HCT116 (cell line): ENCODE measurements around the gene PAOX.

ENCODE experiments used
- ZNF274 ChIP-seq: fragments of 200-500 bp; sonication (Bioruptor generic); IDR thresholded peaks from 2 replicates; pipeline ENCODE4 v1.6.1; 2014; ENCODE audit warnings: mild to moderate bottlenecking, low read depth, low read length, inconsistent platforms
- TF ChIP-seq, protein P1 (sequence below), 3 experiments: fragments of 200-600 bp in 1 of 3; sonication (generic) in 1 of 3; IDR thresholded peaks in 2 of 3; conservative IDR thresholded peaks in 1 of 3; 2 replicates each; pipeline ENCODE4 v1.5.1; 2012 to 2017; ENCODE audit warnings: low read depth in 2 of 3, low read length in 2 of 3, antibody characterized with exemption in 1 of 3, borderline replicate concordance in 1 of 3, control low read depth in 1 of 3, mild to moderate bottlenecking in 1 of 3, mixed read lengths in 1 of 3, mixed run types in 1 of 3, moderate library complexity in 1 of 3; ENCODE audit not compliant: insufficient read depth in 1 of 3
- TF ChIP-seq, protein P2 (sequence below): IDR thresholded peaks from 2 replicates; pipeline ENCODE4 v1.6.1; 2012; ENCODE audit warnings: low read depth

DNA sequence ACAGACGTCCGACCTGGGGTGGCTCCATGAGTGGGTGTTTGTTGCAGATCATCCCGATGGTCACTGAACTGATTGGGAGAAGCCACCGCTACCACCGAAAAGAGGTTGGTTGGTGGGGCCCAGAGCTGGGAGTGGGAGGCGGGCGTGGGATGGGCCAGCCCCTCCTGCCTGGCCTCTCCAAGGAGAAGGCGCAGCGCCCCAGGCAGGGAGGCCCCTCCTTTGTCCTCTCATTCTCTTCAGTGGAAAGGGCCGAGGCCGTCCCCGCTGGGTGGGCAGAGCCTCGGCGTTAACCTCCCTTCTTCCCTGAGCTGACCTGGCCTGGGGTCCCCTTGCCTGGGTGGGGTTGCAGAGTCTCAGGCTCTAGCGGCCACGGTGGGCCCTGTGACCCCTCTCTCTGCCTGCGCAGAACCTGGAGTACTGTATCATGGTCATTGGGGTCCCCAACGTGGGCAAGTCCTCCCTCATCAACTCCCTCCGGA is 20.1 kb downstream of the PAOX start:
- TF ChIP-seq, protein P1, sequence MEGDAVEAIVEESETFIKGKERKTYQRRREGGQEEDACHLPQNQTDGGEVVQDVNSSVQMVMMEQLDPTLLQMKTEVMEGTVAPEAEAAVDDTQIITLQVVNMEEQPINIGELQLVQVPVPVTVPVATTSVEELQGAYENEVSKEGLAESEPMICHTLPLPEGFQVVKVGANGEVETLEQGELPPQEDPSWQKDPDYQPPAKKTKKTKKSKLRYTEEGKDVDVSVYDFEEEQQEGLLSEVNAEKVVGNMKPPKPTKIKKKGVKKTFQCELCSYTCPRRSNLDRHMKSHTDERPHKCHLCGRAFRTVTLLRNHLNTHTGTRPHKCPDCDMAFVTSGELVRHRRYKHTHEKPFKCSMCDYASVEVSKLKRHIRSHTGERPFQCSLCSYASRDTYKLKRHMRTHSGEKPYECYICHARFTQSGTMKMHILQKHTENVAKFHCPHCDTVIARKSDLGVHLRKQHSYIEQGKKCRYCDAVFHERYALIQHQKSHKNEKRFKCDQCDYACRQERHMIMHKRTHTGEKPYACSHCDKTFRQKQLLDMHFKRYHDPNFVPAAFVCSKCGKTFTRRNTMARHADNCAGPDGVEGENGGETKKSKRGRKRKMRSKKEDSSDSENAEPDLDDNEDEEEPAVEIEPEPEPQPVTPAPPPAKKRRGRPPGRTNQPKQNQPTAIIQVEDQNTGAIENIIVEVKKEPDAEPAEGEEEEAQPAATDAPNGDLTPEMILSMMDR (IDR thresholded peaks at IDR 0.05 in 2 of 3, conservative IDR thresholded peaks at IDR 0.05 in 1 of 3; ENCODE audit: borderline replicate concordance in 1 of 3, insufficient read depth in 1 of 3, low read depth in 2 of 3, low read length in 2 of 3), result no peak
- TF ChIP-seq, protein P2, sequence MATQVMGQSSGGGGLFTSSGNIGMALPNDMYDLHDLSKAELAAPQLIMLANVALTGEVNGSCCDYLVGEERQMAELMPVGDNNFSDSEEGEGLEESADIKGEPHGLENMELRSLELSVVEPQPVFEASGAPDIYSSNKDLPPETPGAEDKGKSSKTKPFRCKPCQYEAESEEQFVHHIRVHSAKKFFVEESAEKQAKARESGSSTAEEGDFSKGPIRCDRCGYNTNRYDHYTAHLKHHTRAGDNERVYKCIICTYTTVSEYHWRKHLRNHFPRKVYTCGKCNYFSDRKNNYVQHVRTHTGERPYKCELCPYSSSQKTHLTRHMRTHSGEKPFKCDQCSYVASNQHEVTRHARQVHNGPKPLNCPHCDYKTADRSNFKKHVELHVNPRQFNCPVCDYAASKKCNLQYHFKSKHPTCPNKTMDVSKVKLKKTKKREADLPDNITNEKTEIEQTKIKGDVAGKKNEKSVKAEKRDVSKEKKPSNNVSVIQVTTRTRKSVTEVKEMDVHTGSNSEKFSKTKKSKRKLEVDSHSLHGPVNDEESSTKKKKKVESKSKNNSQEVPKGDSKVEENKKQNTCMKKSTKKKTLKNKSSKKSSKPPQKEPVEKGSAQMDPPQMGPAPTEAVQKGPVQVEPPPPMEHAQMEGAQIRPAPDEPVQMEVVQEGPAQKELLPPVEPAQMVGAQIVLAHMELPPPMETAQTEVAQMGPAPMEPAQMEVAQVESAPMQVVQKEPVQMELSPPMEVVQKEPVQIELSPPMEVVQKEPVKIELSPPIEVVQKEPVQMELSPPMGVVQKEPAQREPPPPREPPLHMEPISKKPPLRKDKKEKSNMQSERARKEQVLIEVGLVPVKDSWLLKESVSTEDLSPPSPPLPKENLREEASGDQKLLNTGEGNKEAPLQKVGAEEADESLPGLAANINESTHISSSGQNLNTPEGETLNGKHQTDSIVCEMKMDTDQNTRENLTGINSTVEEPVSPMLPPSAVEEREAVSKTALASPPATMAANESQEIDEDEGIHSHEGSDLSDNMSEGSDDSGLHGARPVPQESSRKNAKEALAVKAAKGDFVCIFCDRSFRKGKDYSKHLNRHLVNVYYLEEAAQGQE, result no peak
- no peak for TF ChIP-seq ZNF274
